Tibial artery (tissue), 4 donors: Measurements from ENCODE around the gene ARHGAP8.

Source experiments
- DNase-seq, 2 donors: peaks; one replicate each; pipeline ENCODE4 v3.0.0-alpha.2; 2019
- H3K27ac ChIP-seq, 2 donors: fragments of 200-600 bp; sonication (generic) in 1 of 2; 1 replicate in 1 of 2; 2 replicates in 1 of 2; pipeline ENCODE4 v1.5.1; 2018 to 2019; ENCODE audit warnings: mild to moderate bottlenecking in 1 of 2
- H3K27me3 ChIP-seq, 2 donors: fragments of 200-600 bp; sonication (generic) in 1 of 2; one replicate each; pipeline versions ENCODE4 v1.5.1 to v1.6.0; 2016 to 2019
- H3K36me3 ChIP-seq, 3 donors: fragments of 200-600 bp; sonication (generic) in 2 of 3; one replicate each; pipeline ENCODE4 v1.5.1; 2016 to 2019; ENCODE audit warnings: mild to moderate bottlenecking in 2 of 3
- H3K4me1 ChIP-seq, 4 donors: fragments of 200-600 bp; sonication (generic) in 2 of 4; 1 replicate in 3 of 4; 2 replicates in 1 of 4; pipeline ENCODE4 v1.5.1; 2016 to 2019
- H3K4me3 ChIP-seq, 2 donors: fragments of 200-600 bp; sonication (generic) in 1 of 2; 1 replicate in 1 of 2; 2 replicates in 1 of 2; pipeline ENCODE4 v1.5.1; 2018 to 2019; ENCODE audit warnings: mild to moderate bottlenecking in 2 of 2
- H3K9me3 ChIP-seq, 3 donors: fragments of 200-600 bp; sonication (generic) in 1 of 3; one replicate each; pipeline ENCODE4 v1.5.1; 2016 to 2019
- CTCF ChIP-seq, 2 experiments: fragments of 200-600 bp in 1 of 2; fragments of 450-650 bp in 1 of 2; IDR thresholded peaks; one replicate each; pipeline ENCODE4 v1.5.1; 2017 to 2019; ENCODE audit warnings: antibody characterized with exemption in 2 of 2, mild to moderate bottlenecking in 1 of 2, moderate library complexity in 1 of 2
- intact Hi-C: fragments of 100-400 bp; cut with DNase I; formaldehyde crosslinking; loops from one replicate; pipeline ENCODE4 v1.15.0; 2023; ENCODE audit warnings: low total_unique reads

ARHGAP8 gene

GRCh38 chr22:44753189-44754042 is 1.0 kb downstream of the ARHGAP8 start:
- Histone ChIP-seq H3K4me1 (peaks cover 0 to 18% (median 5%) of the 10 kb centered on the region in 4 donors), H3K9me3 (peaks cover 0 to 8% (median 0%) of the 10 kb centered on the region in 3 donors), H3K27me3 (peaks cover 0 to 67% of the 10 kb centered on the region in 2 donors), H3K4me3 (no peak overlapping the region), H3K27ac (no peak overlapping the region), H3K36me3 (no peaks in the 10 kb centered on the region)
- intact Hi-C loops: no loop called here
- no peak for TF ChIP-seq CTCF (IDR thresholded peaks at IDR 0.05)
- DNase-seq: no peak

GRCh38 chr22:44754998-44755397 is 2.6 kb downstream of the ARHGAP8 start:
- H3K27me3 ChIP-seq: peaks cover 0 to 66% of the 10 kb centered on the region in 2 donors
- H3K4me3 ChIP-seq: no peak overlapping the region
- TF ChIP-seq CTCF (IDR thresholded peaks at IDR 0.05): no peak
- H3K4me1 ChIP-seq: peaks cover 0 to 18% (median 5%) of the 10 kb centered on the region in 4 donors
- intact Hi-C loops: no loop called here
- H3K36me3 ChIP-seq: no peaks in the 10 kb centered on the region
- no peak overlapping the region for H3K27ac ChIP-seq
- DNase-seq: no peak
- peaks cover 0 to 8% (median 0%) of the 10 kb centered on the region in 3 donors for H3K9me3 ChIP-seq

- H3K36me3 ChIP-seq: no peaks in the 10 kb centered on the region
- no peak overlapping the region for H3K4me3 ChIP-seq
- intact Hi-C loops: no loop called here
- DNase-seq: no peak
- no peak for TF ChIP-seq CTCF (IDR thresholded peaks at IDR 0.05)
- peaks cover 0 to 8% (median 0%) of the 10 kb centered on the region in 3 donors for H3K9me3 ChIP-seq
- peaks cover 0 to 18% (median 5%) of the 10 kb centered on the region in 4 donors for H3K4me1 ChIP-seq
- H3K27ac ChIP-seq: no peak overlapping the region
- peaks cover 0 to 63% of the 10 kb centered on the region in 2 donors for H3K27me3 ChIP-seq
Observed at GRCh38 chr22:44755417-44755816, 3.0 kb downstream of the ARHGAP8 start.

GRCh38 chr22:44755956-44756361 is 3.6 kb downstream of the ARHGAP8 start:
- intact Hi-C loops: no loop called here
- H3K4me1 ChIP-seq: peaks cover 0 to 18% (median 5%) of the 10 kb centered on the region in 4 donors
- no peak for TF ChIP-seq CTCF (IDR thresholded peaks at IDR 0.05)
- no peak overlapping the region for H3K4me3 ChIP-seq
- H3K9me3 ChIP-seq: peaks cover 0 to 8% (median 0%) of the 10 kb centered on the region in 3 donors
- H3K36me3 ChIP-seq: no peaks in the 10 kb centered on the region
- H3K27me3 ChIP-seq: peaks cover 0 to 58% of the 10 kb centered on the region in 2 donors
- DNase-seq: no peak
- H3K27ac ChIP-seq: no peak overlapping the region

GRCh38 chr22:44758344-44758973 is 6.1 kb downstream of the ARHGAP8 start:
- Histone ChIP-seq H3K36me3 (no peaks in the 10 kb centered on the region), H3K27me3 (peaks cover 0 to 33% of the 10 kb centered on the region in 2 donors), H3K9me3 (no peaks in the 10 kb centered on the region), H3K27ac (no peak overlapping the region), H3K4me3 (no peak overlapping the region), H3K4me1 (peaks cover 0 to 4% (median 0%) of the 10 kb centered on the region in 4 donors)
- intact Hi-C loops: no loop called here
- DNase-seq: no peak
- TF ChIP-seq CTCF (IDR thresholded peaks at IDR 0.05): no peak
